HAP-1 (cell line): ENCODE measurements around the gene KRT6C.
"Not testable (repeated sequence)": the region's sequence is repeated elsewhere in the genome, so short reads cannot be mapped to it uniquely, and the experiment has no call there.

ENCODE experiments used
- DNase-seq, 2 experiments: peaks; one replicate each; pipeline ENCODE4 v3.0.0-alpha.2; 2016 to 2020; ENCODE audit warnings: low spot score in 2 of 2
- H3K27me3 ChIP-seq: fragments of 250-450 bp; sonication (Bioruptor Pico); 2 replicates; pipeline ENCODE4 v1.5.1; 2020; ENCODE audit warnings: low read depth, mild to moderate bottlenecking, moderate library complexity
- H3K36me3 ChIP-seq: fragments of 250-450 bp; sonication (Bioruptor Pico); replicated peaks from 2 replicates; pipeline ENCODE4 v1.5.1; 2020; ENCODE audit warnings: mild to moderate bottlenecking
- H3K4me1 ChIP-seq: fragments of 250-450 bp; sonication (Bioruptor Pico); 2 replicates; pipeline ENCODE4 v1.5.1; 2020; ENCODE audit warnings: mild to moderate bottlenecking
- H3K4me3 ChIP-seq: fragments of 250-450 bp; sonication (Bioruptor Pico); 2 replicates; pipeline ENCODE4 v1.5.1; 2020; ENCODE audit warnings: mild to moderate bottlenecking, moderate library complexity
- H3K9me3 ChIP-seq: fragments of 250-450 bp; sonication (Bioruptor Pico); 2 replicates; pipeline ENCODE4 v1.5.1; 2020; ENCODE audit warnings: mild to moderate bottlenecking, moderate library complexity
- in situ Hi-C: fragments of 300-500 bp; cut with MboI; formaldehyde crosslinking; loops from 3 replicates; pipeline ENCODE4 v1.14.3; 2020; ENCODE audit warnings: low sequenced_read_pairs, inconsistent platforms, mixed read lengths

KRT6C gene

DNA sequence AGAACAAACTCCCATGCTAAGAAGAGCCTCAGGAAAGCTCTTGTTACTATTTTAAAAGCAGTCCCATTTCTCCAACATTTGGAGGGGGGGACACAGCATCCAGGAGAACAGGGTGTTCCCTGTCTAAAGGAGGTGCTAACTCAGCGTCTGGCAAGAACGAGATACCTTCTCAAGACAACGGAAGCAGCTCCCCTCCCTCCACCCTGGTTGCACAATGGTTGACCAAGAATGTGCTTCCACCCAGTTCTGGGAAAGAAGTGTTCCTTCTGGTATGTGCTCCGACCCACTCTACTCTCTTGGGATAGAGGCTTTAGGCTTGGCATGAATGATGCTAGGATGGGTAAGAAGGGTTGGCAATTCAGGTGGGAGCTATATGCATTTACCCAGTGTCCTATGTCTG lies 20.9 kb upstream of the KRT6C start:
- Histone ChIP-seq H3K4me1 (no peaks in the 10 kb centered on the region), H3K27me3 (peaks cover 7% of the 10 kb centered on the region), H3K4me3 (no peak overlapping the region), H3K9me3 (no peaks in the 10 kb centered on the region), H3K36me3 (no peaks in the 10 kb centered on the region)
- in situ Hi-C loops: no loop called here
- DNase-seq: no peak

DNA sequence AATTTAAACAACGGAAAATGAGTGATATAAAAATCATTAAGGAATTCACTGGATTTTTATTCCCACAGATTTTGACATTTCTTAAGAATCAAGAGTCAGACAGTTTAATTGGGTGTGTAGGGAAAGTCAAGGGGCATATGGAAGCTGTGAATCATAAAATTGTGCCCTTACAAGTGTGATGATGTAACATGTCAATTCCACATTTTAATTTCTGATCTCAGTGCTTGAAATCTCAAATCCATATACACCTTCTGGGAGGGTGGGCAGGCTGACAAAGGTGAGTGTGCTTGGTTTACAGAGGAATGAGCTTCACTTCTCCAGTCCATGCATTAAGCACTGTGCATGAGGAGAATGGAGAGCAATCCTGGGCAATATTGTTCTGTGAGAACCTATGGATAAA lies 20.5 kb upstream of the KRT6C start:
- no peaks in the 10 kb centered on the region for H3K9me3 ChIP-seq
- no peak overlapping the region for H3K4me3 ChIP-seq
- in situ Hi-C loops: no loop called here
- DNase-seq: no peak
- peaks cover 7% of the 10 kb centered on the region for H3K27me3 ChIP-seq
- H3K36me3 ChIP-seq: no peaks in the 10 kb centered on the region
- H3K4me1 ChIP-seq: no peaks in the 10 kb centered on the region

DNA sequence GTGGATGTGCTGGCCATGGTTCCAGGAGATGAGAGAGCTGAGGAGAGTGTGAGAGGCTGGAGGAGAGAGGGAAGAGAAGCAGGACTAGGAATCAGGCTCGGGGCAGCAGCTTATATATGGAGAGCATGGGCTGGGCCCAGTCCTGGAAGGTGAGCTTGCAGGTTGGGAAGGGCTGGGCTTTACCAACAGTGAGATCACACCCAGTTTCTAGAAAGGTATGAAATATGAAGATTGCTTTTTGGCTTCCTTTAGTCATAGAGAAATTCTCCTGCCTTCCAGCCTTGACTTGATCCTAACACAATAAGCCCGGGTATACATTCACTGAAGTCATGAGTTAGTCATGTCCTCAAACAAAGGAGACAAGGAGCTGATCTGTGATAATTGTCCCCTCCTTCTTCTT lies 19.6 kb upstream of the KRT6C start, which contains the start of gene KRT6A:
Gene KRT6A (minus strand): TSS at position 86 of the 400 bp plus-strand sequence. CDS start 69 bp downstream, at position 17.
- H3K27me3 ChIP-seq: peaks cover 7% of the 10 kb centered on the region
- no peaks in the 10 kb centered on the region for H3K36me3 ChIP-seq
- no peaks in the 10 kb centered on the region for H3K9me3 ChIP-seq
- DNase-seq: no peak
- H3K4me3 ChIP-seq: no peak within 1 kb of the TSS
- H3K4me1 ChIP-seq: no peaks in the 10 kb centered on the region
- in situ Hi-C loops: no loop called here

DNA sequence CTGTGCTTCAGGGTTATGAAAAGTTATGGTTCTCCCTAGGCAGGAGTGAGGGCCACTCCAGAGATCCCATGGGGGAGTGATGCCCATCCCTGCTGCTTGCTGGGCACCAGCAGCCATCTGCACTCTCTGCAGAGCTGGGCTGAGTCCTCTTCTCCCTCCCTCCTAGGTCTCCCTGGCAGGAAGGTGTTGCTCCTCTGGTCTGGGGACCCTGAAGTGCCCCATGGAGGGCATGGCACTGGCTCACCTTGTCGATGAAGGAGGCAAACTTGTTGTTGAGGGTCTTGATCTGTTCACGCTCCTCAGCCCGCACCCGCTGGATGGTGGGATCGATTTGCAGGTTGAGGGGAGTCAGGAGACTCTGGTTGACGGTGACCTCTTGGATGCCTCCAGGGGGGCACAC lies 18.8 kb upstream of the KRT6C start:
- in situ Hi-C loops, H3K36me3 ChIP-seq, H3K27me3 ChIP-seq, H3K4me3 ChIP-seq, H3K9me3 ChIP-seq, H3K4me1 ChIP-seq, DNase-seq: not testable (repeated sequence)

DNA sequence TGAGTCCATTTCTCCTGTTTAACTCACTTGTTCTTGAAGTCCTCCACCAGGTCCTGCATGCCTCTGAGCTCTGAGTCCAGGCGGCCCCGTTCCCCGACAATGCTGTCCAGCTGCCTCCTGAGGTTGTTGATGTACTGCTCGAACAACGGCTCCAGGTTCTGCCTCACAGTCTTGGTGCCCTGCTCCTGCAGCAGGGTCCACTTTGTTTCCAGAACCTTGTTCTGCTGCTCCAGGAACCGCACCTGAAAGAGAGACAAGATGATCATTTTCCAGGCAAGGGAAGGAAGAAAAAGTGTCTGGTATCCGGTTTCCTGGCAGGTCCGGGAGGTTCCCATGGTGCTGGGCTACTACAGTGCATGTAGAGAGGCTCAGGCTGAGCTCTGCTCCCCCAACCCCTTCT lies 17.9 kb upstream of the KRT6C start:
- H3K9me3 ChIP-seq, H3K36me3 ChIP-seq, in situ Hi-C loops, H3K4me1 ChIP-seq, DNase-seq, H3K4me3 ChIP-seq, H3K27me3 ChIP-seq: not testable (repeated sequence)

DNA sequence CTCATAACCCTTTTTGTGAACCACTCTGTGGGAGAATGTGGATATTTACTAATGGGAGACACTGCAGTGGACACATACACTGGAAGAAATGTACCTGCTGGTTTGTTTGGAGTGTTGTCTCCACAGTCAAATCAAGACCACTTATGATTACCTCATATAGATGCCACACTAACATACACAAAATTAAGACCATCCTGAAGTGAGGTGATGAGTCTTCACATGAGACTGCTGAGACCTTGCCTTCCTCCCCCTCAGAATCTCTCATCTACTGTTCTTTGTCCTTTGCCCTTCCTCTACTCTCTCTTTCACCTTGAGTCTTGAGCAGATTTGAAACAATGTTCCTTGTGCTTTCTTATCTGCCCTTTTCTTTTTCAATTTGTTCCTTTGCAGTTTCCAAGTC lies 15.1 kb upstream of the KRT6C start:
- H3K9me3 ChIP-seq: no peaks in the 10 kb centered on the region
- H3K4me1 ChIP-seq: no peaks in the 10 kb centered on the region
- H3K36me3 ChIP-seq: no peaks in the 10 kb centered on the region
- DNase-seq: no peak
- in situ Hi-C loops: no loop called here
- H3K4me3 ChIP-seq: no peak overlapping the region
- H3K27me3 ChIP-seq: no peaks in the 10 kb centered on the region

DNA sequence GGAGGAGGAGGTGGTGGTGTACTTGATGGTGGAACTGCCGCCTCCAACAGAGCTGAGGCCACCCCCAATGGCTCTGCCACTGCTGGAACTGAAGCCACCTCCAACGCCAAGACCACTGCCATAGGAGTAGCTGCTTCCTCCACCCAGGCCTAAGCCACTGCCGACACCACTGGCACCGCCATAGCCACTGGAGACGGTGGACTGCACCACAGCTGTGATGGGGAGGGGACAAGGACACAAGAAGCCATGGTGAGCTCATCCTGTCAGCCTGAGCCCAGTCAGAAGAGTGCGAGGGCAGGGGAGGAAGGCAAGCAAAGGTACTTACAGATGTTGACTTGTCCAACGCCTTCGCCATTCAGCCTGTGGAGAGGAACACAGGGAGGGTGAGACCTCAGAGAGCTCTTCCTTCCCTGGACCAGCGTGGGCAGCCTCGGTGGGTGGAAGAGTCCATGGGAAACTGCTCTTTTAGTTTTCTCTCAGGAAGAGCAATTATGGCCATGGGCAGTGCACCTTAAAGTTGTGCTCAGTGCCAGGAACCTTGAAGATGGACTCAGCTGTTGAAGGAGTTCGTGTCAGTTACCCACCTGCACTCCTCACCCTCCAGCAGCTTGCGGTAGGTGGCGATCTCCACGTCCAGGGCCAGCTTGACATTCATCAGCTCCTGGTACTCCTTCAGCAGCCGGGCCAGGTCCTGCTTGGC lies 14.3 kb upstream of the KRT6C start:
- H3K4me3 ChIP-seq, H3K36me3 ChIP-seq, DNase-seq, H3K27me3 ChIP-seq, H3K4me1 ChIP-seq, in situ Hi-C loops, H3K9me3 ChIP-seq: not testable (repeated sequence)

DNA sequence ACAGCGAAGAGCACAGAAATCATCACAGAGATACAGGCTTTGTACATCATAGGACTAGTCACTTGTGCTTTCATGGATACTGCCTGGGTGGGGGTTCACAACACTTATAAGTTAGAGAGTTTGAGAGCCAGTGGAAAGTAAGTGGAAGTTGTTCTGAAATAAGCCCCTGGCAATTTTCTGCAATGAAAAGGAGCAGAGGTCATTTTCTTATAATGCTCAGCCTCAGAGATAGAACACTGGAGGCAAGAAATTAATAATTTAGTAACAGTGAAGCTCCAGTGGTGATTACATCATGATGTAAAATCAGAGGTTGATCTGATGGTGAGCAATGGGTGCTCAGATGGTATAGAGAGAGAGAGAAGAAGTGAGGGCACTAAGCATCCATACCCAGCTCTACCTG lies 13.6 kb upstream of the KRT6C start:
- no peak for DNase-seq
- Histone ChIP-seq H3K9me3 (no peaks in the 10 kb centered on the region), H3K27me3 (0 out of 2 replicates have a peak, but pooled peaks cover 3% of the 10 kb centered on the region), H3K4me3 (no peak overlapping the region), H3K4me1 (no peaks in the 10 kb centered on the region), H3K36me3 (no peaks in the 10 kb centered on the region)
- in situ Hi-C loops: no loop called here

DNA sequence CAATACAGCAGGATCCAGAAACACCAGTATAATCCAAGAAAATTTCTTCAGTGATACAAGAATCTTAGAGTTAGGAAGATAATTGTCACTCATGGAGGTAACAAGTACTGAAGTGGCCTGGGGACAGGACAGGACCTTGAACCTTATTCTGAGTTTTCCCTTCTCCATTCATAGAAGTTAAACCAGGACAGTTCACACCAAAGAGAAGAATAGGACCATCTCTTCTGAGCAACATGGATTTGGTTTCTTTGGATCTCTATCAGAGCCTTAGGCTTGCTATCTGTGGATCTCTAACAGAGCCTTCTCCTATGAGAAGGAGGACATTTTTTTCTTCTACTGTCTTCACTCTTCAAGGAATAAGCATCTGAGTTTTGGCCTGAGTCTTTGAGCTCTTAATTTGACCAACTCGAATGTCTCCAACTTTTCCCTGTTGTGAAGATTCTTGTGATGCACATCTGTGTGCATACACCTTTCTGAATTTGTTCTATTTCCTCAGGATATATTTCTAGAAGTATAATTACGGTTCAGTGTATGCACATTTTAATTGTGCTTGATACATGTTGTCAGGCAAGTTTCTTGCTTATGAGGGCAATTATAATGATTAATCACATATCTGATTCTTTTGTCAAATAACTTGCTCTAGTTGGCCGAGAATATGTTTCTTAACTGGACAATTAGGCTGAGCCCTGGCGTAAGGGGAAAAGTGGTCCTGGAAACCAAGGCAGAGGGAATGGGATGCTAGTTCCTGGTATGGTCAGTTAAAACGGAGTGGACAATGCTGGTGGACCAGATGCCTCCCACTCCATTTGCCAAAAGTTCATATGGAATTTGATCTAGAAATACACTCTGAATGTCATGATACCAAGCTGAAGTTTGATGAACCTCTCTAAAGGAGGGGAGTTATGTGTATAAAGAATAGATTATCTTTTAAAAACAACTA lies 12.8 kb upstream of the KRT6C start:
- H3K4me3 ChIP-seq: no peak overlapping the region
- H3K4me1 ChIP-seq: no peaks in the 10 kb centered on the region
- H3K9me3 ChIP-seq: no peaks in the 10 kb centered on the region
- DNase-seq: no peak
- in situ Hi-C loops: no loop called here
- no peaks in the 10 kb centered on the region for H3K36me3 ChIP-seq
- 0 out of 2 replicates have a peak, but pooled peaks cover 3% of the 10 kb centered on the region for H3K27me3 ChIP-seq

DNA sequence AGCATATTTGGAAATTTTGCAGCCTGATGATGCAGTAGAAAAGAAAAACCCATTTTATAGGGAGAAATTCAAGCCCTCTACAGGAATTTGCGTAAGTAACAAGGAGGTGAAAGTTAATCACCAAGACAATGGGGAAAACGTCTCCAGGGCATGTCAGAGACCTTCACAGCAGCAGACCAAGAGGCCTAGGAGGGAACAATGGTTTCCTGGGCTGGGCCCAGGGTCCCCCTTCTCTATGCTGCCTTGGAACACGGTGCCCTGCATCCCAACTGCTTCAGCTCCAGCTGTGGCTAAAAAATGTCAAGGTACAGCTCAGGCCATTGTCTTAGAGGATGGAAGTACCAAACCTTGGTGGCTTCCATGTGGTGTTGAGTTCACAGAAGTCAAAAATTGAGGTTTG lies 6.5 kb upstream of the KRT6C start:
- Histone ChIP-seq H3K4me3 (no peak overlapping the region), H3K4me1 (no peaks in the 10 kb centered on the region), H3K27me3 (0 out of 2 replicates have a peak, but pooled peaks cover 3% of the 10 kb centered on the region), H3K9me3 (no peaks in the 10 kb centered on the region), H3K36me3 (no peaks in the 10 kb centered on the region)
- no peak for DNase-seq
- in situ Hi-C loops: no loop called here

DNA sequence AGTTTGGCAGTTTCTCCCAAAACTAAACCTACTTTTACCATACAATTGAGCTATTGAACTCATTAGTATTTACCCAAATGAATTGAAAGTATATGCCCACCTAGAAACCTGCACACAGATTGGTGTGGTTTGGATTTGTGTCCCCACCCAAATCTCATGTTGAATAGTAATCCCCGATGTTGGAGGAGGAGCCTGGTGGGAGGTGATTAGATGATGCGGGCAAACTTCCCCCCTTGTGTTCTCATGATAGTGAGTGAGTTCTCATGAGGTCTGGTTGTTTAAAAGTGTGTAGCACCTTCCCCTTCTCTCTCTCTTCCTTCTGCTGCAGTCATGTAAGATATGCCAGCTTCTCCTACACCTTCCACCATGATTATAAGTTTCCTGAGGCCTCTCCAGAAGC lies 4.0 kb upstream of the KRT6C start:
- DNase-seq: no peak
- Histone ChIP-seq H3K27me3 (peaks cover 2% of the 10 kb centered on the region; the same call in 1 of the 2 replicates), H3K9me3 (no peaks in the 10 kb centered on the region), H3K4me1 (no peaks in the 10 kb centered on the region), H3K4me3 (no peak overlapping the region), H3K36me3 (no peaks in the 10 kb centered on the region)
- in situ Hi-C loops: no loop called here

DNA sequence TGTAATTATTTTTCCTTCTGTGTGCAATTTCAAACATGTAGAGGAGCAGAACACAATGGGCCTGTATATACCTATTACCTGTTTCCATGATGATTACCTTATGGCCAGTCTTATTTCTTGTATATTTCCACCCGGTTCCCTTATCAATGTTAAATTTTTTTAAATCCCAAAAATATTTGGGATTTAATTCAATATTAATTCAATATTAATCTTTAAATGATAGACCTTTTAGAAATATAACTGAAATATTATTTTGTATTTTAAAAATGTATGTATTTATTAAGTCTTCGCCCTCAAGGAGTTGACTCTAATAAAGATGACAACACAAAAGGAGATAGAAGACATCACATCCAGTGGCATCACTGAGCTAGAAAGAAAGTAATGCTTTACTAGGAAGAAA lies 607 bp upstream of the KRT6C start:
- DNase-seq: no peak
- Histone ChIP-seq H3K4me3 (no peak overlapping the region), H3K27me3 (no peaks in the 10 kb centered on the region; the same call in 1 of the 2 replicates), H3K9me3 (no peaks in the 10 kb centered on the region), H3K4me1 (no peaks in the 10 kb centered on the region), H3K36me3 (no peaks in the 10 kb centered on the region)
- in situ Hi-C loops: no loop called here

DNA sequence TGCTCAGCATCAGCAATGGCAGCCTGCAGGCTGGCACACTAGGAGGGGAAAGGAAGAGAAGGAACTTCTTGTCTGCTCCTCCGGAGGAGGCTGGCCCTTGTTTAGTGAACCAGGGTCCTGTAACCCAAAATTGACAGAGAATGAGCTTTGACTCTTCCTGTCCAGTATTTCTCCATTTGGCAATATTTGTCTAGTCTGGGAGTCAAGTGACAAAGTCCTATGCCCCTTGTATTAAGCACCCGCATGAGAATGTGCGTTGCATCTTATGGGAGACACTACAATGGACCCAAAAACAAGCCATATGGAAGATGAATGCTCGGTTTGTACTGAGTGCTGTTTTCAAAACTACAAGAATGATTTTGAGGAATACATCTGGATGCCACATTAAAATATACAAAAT lies 3.8 kb downstream of the KRT6C start:
- H3K36me3 ChIP-seq: no peaks in the 10 kb centered on the region
- peaks cover 5% of the 10 kb centered on the region for H3K27me3 ChIP-seq
- no peaks in the 10 kb centered on the region for H3K4me1 ChIP-seq
- in situ Hi-C loops: no loop called here
- no peaks in the 10 kb centered on the region for H3K9me3 ChIP-seq
- H3K4me3 ChIP-seq: no peak overlapping the region
- DNase-seq: no peak

DNA sequence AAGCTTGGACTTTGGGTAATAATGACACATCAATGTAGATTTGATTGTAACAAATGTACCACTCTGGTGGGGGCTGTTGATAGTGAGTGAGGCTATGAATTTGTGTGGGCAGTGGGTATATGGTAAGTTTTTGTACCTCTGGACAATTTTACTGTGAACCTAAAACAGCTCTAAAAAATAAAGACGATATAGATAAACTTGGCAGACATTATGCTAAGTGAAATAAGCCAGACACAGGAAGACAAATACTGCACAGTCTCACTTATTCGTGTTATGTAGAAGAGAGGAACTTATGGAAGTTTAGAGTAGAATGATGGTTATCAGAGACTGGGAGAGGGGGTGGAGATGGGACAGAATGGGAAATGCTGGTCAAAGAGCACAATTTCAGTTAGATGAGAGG lies 8.7 kb downstream of the KRT6C start:
- no peaks in the 10 kb centered on the region for H3K9me3 ChIP-seq
- no peak overlapping the region for H3K4me3 ChIP-seq
- DNase-seq: no peak
- no peaks in the 10 kb centered on the region for H3K36me3 ChIP-seq
- peaks cover 5% of the 10 kb centered on the region for H3K27me3 ChIP-seq
- in situ Hi-C loops: no loop called here
- H3K4me1 ChIP-seq: no peaks in the 10 kb centered on the region
